HG03159 (cell line): ENCODE measurements around the gene E2F1.
A peak's percentile ranks its signal among the peaks of the same experiment; 100 is the strongest.

Experiments
- ATAC-seq: cut with Tn5 transposase; IDR thresholded peaks from one replicate; pipeline ENCODE4 v1.9.1; 2021; ENCODE audit warnings: mild to moderate bottlenecking, moderate library complexity; ENCODE audit not compliant: unreplicated experiment

Gene E2F1

GRCh38 chr20:33673114-33673409, 13.1 kb downstream of the E2F1 start:
- no peak for ATAC-seq

GRCh38 chr20:33672426-33673113, 13.6 kb downstream of the E2F1 start:
- no peak for ATAC-seq

GRCh38 chr20:33671573-33672288, 14.5 kb downstream of the E2F1 start:
- ATAC-seq: no peak

- ATAC-seq: no peak
These were observed 15.3 kb downstream of the E2F1 start for GRCh38 chr20:33670715-33671499.

- no peak for ATAC-seq
These were observed 16.1 kb downstream of the E2F1 start for GRCh38 chr20:33669873-33670640.

GRCh38 chr20:33669224-33669623, 17.0 kb downstream of the E2F1 start:
- no peak for ATAC-seq

- ATAC-seq: no peak
These were observed 17.6 kb downstream of the E2F1 start for GRCh38 chr20:33668466-33669155.

- ATAC-seq: peak; percentile 44
These were observed 18.3 kb downstream of the E2F1 start for GRCh38 chr20:33667676-33668465.

GRCh38 chr20:33667245-33667675, 18.9 kb downstream of the E2F1 start:
- peak; percentile 13 for ATAC-seq

- peak; percentile 62 for ATAC-seq
These were observed 19.6 kb downstream of the E2F1 start, which contains the start of gene ACTL10 for GRCh38 chr20:33666293-33667244. Gene ACTL10, plus strand, starts transcription at chr20:33666943. Its CDS starts 555 bp downstream, at chr20:33667498.

- no peak for ATAC-seq
These were observed 21.4 kb downstream of the E2F1 start for GRCh38 chr20:33664762-33665144.

- ATAC-seq: no peak
These were observed 22.0 kb downstream of the E2F1 start for GRCh38 chr20:33664085-33664761.

- ATAC-seq: no peak
These were observed 22.8 kb downstream of the E2F1 start for GRCh38 chr20:33663161-33664084.

GRCh38 chr20:33662172-33662571, 24.0 kb downstream of the E2F1 start, which contains the start of gene C20orf144:
Gene C20orf144, plus strand, starts transcription at chr20:33662327. Its CDS starts 19 bp downstream, at chr20:33662346.
- ATAC-seq: no peak

GRCh38 chr20:33660685-33661058, 25.5 kb downstream of the E2F1 start:
- ATAC-seq: no peak

- ATAC-seq: no peak
These were observed 26.0 kb downstream of the E2F1 start for GRCh38 chr20:33660035-33660684.
